MCF 10A (cell line): ENCODE results near the gene SULT1C2. TPM values are rescaled to one million over a fixed set of nuclear protein-coding genes. Genes with fewer than 3 reads are reported as not detected.

Experiments used
- BruUV-seq: library from RNA; stranded (reverse); fragments of 400-500 nt; replicated peaks from 2 replicates; lab custom pipeline; 2021; lab: Mats Ljungman, UMichigan
- CTCF ChIA-PET: fragments of 300-600 bp; sonication (Branson Sonifier 250); formaldehyde crosslinking; extraction: SDS; loops from one replicate; lab custom pipeline; 2021; ENCODE audit warnings: antibody characterized with exemption, inconsistent platforms; lab: Yijun Ruan, JAX
- POLR2A ChIA-PET: fragments of 300-600, 350-650 bp; sonication (Branson Sonifier 250); formaldehyde crosslinking; extraction: SDS; loops from one replicate; lab custom pipeline; 2020; ENCODE audit warnings: antibody characterized with exemption, inconsistent platforms; lab: Yijun Ruan, JAX
- DNase-seq: peaks from one replicate; pipeline ENCODE4 v3.0.0-alpha.2; 2018; ENCODE audit not compliant: unreplicated experiment
- H3K27ac Mint-ChIP-seq: one replicate; pipeline ENCODE4 v1.8.0; 2022; ENCODE audit warnings: mild to moderate bottlenecking, low read depth, mixed read lengths; ENCODE audit not compliant: unreplicated experiment
- H3K27me3 Mint-ChIP-seq: one replicate; pipeline ENCODE4 v1.8.0; 2022; ENCODE audit warnings: mixed read lengths; ENCODE audit not compliant: insufficient read depth, unreplicated experiment
- H3K36me3 Mint-ChIP-seq: one replicate; pipeline ENCODE4 v1.8.0; 2022; ENCODE audit warnings: mild to moderate bottlenecking, moderate library complexity, mixed read lengths; ENCODE audit not compliant: insufficient read depth, unreplicated experiment
- H3K4me1 Mint-ChIP-seq: one replicate; pipeline ENCODE4 v1.8.0; 2022; ENCODE audit warnings: mixed read lengths; ENCODE audit not compliant: insufficient read depth, unreplicated experiment
- H3K4me3 Mint-ChIP-seq: one replicate; pipeline ENCODE4 v1.8.0; 2022; ENCODE audit warnings: mild to moderate bottlenecking, moderate library complexity, mixed read lengths; ENCODE audit not compliant: unreplicated experiment
- H3K9me3 Mint-ChIP-seq: one replicate; pipeline ENCODE4 v1.8.0; 2022; ENCODE audit warnings: mixed read lengths; ENCODE audit not compliant: unreplicated experiment
- intact Hi-C: fragments of 100-400 bp; cut with micrococcal nuclease; formaldehyde crosslinking; loops from 2 replicates; pipeline ENCODE4 v1.14.1; 2022
- total RNA-seq: library from RNA; stranded (reverse); gene quantifications from 2 replicates; pipeline ENCODE4 v1.2.3, GENCODE V29; 2022
- TF ChIP-seq, protein P1 (sequence below): fragments of 200-600 bp; IDR thresholded peaks from one replicate; pipeline ENCODE4 v1.8.0; 2022; ENCODE audit warnings: antibody characterized with exemption, mild to moderate bottlenecking; ENCODE audit not compliant: unreplicated experiment

Gene SULT1C2
- total RNA-seq, 1 experiment from 2014 or later = not detected

- CTCF ChIA-PET = no interaction called here
- Mint-ChIP-seq H3K27ac (no peak overlapping the region), H3K4me1 (no peaks in the 10 kb centered on the region), H3K4me3 (no peak overlapping the region), H3K27me3 (peaks cover 11% of the 10 kb centered on the region), H3K9me3 (peaks cover 7% of the 10 kb centered on the region), H3K36me3 (no peaks in the 10 kb centered on the region)
- no peak for DNase-seq
- intact Hi-C loops = no loop called here
- POLR2A ChIA-PET = no interaction called here
- TF ChIP-seq, protein P1, sequence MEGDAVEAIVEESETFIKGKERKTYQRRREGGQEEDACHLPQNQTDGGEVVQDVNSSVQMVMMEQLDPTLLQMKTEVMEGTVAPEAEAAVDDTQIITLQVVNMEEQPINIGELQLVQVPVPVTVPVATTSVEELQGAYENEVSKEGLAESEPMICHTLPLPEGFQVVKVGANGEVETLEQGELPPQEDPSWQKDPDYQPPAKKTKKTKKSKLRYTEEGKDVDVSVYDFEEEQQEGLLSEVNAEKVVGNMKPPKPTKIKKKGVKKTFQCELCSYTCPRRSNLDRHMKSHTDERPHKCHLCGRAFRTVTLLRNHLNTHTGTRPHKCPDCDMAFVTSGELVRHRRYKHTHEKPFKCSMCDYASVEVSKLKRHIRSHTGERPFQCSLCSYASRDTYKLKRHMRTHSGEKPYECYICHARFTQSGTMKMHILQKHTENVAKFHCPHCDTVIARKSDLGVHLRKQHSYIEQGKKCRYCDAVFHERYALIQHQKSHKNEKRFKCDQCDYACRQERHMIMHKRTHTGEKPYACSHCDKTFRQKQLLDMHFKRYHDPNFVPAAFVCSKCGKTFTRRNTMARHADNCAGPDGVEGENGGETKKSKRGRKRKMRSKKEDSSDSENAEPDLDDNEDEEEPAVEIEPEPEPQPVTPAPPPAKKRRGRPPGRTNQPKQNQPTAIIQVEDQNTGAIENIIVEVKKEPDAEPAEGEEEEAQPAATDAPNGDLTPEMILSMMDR = no peak
- BruUV-seq = no TSS peak
Observed at GRCh38 chr2:108287169-108287568, 1.5 kb upstream of the SULT1C2 start.

DNA sequence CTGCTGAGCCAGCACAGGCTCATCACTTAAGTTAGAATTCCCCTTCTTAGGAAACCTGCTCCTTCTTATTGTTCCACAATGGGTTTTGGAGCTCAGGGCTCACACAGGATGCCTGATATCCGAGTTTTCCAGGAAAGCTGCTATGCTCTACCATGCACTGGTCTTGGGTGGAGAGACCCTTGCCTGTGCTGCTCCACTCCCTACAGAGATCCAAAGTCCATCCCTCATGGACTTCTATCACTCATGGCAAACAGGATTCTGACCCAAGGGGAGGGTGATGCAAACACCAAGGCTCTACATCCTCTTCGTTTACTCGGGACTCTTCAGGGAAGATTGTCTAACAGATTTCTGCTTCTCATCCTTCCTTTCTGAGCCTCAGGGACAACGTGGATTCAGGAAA, 5.2 kb downstream of the SULT1C2 start:
- Mint-ChIP-seq H3K36me3 (no peaks in the 10 kb centered on the region), H3K4me1 (peaks cover 8% of the 10 kb centered on the region), H3K4me3 (no peak overlapping the region), H3K9me3 (no peaks in the 10 kb centered on the region), H3K27me3 (no peaks in the 10 kb centered on the region), H3K27ac (no peak overlapping the region)
- intact Hi-C loops = no loop called here
- ChIA-PET POLR2A (no interaction called here), CTCF (interaction anchor here (1.4 kb wide), 1 partner anchor 11 kb away, joined by 4 read pairs; no protein-coding TSS in a partner anchor)
- TF ChIP-seq, protein P1 = no peak
- no TSS peak for BruUV-seq
- DNase-seq = no peak

DNA sequence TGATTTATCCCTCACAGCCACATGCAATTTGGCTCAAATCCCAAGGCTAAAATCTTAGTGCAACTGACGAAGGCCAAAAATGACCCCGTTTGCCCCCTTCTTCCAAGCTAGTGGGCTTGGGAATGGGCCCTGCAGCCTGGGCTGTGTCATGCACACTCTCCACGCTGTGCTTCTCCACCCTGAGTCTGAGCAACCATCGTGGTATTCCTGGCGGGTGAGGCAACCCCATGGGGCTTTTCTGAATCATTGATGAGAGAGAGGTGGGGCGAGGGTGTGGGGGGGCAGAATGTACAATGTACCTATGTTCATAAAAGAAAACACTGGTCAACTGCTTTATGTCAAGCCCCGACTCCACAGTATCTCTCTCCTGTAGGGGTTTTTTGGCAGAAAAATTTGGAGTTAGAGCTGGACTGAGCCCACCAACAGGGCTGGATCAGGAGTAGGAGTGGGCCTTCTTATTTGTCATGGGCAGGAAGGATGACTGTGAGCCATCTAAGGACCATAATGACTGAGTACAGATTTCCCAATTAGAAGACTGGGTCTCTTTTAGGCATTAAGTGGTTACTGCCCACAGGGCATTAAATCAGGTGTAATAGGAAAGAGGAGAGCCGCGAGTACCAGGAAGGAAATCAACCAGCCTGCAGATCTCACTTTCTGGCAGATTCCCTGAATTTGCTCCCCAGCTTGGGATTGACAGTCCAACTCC, 8.9 kb downstream of the SULT1C2 start:
- intact Hi-C loops = no loop called here
- H3K4me1 Mint-ChIP-seq = peaks cover 13% of the 10 kb centered on the region
- no peaks in the 10 kb centered on the region for H3K27me3 Mint-ChIP-seq
- BruUV-seq = no TSS peak
- no peaks in the 10 kb centered on the region for H3K9me3 Mint-ChIP-seq
- no peaks in the 10 kb centered on the region for H3K36me3 Mint-ChIP-seq
- POLR2A ChIA-PET = no interaction called here
- DNase-seq = peak; percentile 58
- no peak overlapping the region for H3K4me3 Mint-ChIP-seq
- H3K27ac Mint-ChIP-seq = no peak overlapping the region
- CTCF ChIA-PET = no interaction called here
- TF ChIP-seq, protein P1 = no peak

DNA sequence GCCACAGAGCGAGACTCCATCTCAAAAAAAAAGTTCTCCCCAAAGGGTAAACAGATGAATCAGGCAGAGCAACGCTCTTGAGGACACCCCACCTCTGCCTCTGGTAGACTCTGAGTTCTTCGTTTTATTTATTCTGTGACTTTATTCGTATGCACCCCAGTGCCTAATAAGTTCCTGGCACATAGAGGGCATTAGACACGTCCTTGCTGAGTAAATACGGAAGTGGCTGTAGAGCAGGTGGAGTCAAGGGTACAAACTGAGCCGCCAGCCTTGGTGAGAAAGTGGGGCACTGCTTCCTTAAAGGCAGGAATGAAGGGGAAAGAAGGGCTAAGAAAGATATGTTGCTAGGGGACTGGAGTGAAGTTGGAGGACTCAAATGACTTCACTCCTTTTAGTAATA, 12.9 kb downstream of the SULT1C2 start:
- no peaks in the 10 kb centered on the region for H3K9me3 Mint-ChIP-seq
- H3K36me3 Mint-ChIP-seq = no peaks in the 10 kb centered on the region
- POLR2A ChIA-PET = no interaction called here
- CTCF ChIA-PET = no interaction called here
- no peak for DNase-seq
- H3K27me3 Mint-ChIP-seq = no peaks in the 10 kb centered on the region
- H3K4me1 Mint-ChIP-seq = peaks cover 13% of the 10 kb centered on the region
- no TSS peak for BruUV-seq
- TF ChIP-seq, protein P1 = no peak
- intact Hi-C loops = no loop called here
- H3K27ac Mint-ChIP-seq = no peak overlapping the region
- H3K4me3 Mint-ChIP-seq = no peak overlapping the region
